ENCODE measurements around the gene GADD45B.
"Not testable (repeated sequence)": the region's sequence is repeated elsewhere in the genome, so short reads cannot be mapped to it uniquely, and the experiment has no call there.

Gene GADD45B

DNA sequence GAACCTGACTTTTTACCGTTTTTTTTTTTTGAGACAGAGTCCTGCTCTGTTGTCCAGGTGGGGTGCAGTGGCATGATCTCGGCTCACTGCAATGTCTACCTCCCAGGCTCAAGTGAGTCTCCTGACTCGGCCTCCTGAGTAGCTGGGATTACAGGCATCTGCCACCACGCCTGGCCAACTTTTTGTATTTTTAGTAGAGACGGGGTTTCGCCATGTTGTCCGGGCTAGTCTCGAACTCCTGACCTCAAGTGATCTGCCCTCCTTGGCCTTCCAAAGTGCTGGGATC is 6.1 kb upstream of the GADD45B start:
- not testable (repeated sequence) for DNase-seq

DNA sequence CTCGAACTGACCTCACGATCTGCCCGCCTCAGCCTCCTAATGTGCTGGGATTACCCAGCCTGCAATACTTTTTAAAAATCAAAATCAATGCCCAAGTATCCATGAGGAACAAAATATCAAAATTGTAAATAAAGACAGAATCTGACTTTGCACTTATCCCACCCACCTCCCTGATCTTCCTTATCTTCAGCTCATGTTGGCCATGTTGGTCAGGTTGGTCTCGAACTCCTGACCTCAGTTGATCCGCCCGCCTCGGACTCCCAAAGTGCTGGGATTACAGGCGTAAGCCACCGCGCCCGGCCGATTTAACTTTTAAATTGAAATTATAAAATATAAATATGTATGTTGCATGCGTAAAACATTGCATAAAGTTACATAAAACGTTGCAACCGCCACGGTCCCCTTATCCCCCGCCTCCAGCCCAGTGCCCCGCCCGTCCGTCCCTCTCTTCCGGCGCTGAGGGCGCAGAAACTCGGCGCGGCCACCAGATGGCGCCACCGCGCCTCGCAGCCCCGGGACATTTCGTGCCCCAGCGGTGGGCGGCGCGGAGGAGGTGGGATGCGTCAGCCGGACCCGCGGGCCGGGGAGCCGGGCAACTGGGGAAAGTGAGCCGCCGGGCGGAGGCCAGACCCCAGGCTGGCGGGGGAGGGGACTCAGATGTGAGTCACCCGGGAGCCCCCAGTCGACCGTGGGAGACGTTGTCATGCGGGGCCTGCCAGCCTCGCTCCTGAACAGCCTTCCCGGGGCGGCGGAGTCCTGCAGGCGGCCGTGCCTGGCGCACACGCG is 1.5 kb upstream of the GADD45B start:
- peak; percentile 69 for DNase-seq

- peak; percentile 70 for DNase-seq
Observed at GRCh38 chr19:2475018-2475701, 767 bp upstream of the GADD45B start.

DNA sequence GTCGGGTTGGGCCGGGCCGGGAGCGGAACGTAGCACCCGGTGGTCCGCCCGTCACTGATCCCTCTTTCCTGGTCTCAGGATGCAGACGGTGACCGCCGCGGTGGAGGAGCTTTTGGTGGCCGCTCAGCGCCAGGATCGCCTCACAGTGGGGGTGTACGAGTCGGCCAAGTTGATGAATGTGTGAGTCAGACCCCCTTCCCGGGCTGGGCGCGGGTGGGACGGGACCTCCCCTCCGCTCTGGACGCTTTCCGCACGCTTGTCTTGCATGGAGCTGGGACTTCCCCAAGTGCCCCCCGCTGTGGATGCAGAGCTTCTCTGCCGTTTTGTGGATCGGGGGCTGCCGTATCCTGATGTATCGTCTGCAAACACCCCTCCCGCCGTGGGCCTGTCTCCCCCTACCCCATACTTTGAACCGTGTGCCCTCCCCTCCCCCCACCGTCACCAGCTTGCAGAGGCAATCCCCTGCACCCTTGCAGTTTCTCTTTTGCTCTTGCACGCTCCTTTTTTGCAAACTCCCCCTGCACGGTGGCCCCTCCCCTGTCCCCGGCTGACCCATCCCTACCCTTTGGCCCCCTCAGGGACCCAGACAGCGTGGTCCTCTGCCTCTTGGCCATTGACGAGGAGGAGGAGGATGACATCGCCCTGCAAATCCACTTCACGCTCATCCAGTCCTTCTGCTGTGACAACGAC is 669 bp downstream of the GADD45B start:
- DNase-seq, result no peak

GRCh38 chr19:2477141-2477710 is 1.3 kb downstream of the GADD45B start:
- DNase-seq, result no peak

DNA sequence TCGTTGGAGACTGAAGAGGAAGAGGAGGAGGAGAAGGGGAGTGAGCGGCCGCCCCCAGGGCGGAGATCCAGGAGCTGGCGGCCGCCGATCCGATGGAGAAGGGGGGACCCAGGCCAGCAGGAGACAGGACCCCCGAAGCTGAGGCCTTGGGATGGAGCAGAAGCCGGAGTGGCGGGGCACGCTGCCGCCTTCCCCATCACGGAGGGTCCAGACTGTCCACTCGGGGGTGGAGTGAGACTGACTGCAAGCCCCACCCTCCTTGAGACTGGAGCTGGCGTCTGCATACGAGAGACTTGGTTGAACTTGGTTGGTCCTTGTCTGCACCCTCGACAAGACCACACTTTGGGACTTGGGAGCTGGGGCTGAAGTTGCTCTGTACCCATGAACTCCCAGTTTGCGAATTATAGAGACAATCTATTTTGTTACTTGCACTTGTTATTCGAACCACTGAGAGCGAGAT is 1.8 kb downstream of the GADD45B start:
- no peak for DNase-seq

- peak; percentile 40 for DNase-seq
Observed at GRCh38 chr19:2478278-2478755, 2.4 kb downstream of the GADD45B start.

GRCh38 chr19:2478756-2479555 is 3.0 kb downstream of the GADD45B start:
- no peak for DNase-seq

DNA sequence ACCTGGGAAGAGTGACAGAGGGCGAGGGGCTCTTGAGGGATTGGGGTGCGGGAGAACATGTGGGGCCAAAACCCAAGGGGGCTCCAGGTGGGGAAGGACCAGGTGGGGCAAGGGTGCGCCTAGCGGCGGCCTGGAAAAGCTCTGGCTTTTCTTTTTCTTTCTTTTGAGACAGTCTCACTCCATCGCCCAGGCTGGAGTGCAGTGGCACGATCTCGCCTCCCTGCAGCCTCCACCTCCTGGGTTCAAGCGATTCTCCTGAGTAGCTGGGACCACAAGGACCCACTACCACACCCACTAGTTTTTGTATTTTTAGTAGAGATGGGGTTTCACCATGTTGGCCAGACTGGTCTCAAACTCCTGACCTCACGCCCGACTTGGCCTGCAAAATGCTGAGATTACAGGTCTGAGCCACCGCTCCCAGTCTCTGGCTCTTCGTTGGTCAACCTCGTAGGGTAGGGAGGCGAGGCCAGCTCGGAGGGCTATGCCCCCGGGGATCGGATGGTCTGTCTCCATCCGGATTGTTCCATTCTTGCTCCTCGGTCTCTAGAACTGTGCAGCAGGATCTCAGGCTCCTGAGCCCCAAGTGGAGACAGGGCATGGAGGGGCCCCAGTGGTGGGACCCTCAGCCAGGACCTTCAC is 3.7 kb downstream of the GADD45B start:
- DNase-seq, result no peak

- no peak for DNase-seq
Observed at GRCh38 chr19:2481466-2481865, 5.5 kb downstream of the GADD45B start.

DNA sequence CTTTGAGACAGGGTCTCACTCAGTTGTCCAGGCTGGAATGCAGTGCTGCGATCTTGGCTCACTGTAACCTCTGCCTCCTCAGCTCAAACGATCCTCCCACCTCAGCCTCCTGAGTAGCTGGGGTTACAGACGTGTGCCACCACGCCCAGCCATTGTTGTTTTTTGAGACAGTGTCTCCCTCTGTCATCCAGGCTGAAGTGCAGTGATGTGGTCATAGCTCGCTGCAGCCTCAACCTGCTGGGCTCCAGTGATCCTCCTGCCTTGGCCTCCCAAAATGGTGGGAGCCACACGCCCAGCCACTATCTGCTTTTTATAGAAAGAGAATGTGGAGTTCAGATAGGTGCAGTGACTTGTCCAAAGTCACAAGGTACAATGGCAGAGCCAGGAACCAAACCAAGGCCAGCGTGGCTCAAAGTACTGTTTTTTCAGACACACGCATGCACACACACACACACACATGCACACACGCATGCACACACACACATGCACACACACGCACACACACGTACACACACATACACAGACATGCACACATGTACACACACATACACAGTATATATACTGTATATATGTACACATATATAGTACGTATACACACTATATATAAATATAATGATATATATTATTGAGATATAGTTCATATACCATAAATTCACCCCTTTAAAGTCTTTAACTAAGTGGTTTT is 6.6 kb downstream of the GADD45B start:
- no peak for DNase-seq

DNA sequence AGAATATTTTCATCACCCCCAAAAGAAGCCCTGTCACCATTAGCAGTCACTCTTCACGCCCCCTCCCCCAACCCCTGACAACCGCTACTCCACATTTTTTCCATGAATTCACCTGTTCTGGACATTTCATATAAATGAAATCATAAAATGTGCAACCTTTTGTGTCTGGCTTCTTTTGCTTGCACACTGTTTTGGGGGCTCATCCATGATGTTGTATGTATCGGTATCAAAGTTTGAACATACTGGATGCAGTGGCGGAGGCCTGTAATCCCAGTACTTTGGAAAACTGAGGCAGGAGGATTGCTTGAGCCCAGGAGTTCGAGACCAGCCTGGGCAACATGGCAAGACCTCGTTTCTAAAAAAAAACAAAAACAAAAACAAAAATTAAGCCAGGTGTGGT is 7.2 kb downstream of the GADD45B start:
- no peak for DNase-seq

GRCh38 chr19:2483484-2484151 is 7.7 kb downstream of the GADD45B start:
- no peak for DNase-seq

GRCh38 chr19:2484178-2484937 is 8.4 kb downstream of the GADD45B start:
- no peak for DNase-seq

GRCh38 chr19:2485428-2485827 is 9.5 kb downstream of the GADD45B start:
- DNase-seq, result no peak

- no peak for DNase-seq
Observed at GRCh38 chr19:2487090-2487489, 11.2 kb downstream of the GADD45B start.

DNA sequence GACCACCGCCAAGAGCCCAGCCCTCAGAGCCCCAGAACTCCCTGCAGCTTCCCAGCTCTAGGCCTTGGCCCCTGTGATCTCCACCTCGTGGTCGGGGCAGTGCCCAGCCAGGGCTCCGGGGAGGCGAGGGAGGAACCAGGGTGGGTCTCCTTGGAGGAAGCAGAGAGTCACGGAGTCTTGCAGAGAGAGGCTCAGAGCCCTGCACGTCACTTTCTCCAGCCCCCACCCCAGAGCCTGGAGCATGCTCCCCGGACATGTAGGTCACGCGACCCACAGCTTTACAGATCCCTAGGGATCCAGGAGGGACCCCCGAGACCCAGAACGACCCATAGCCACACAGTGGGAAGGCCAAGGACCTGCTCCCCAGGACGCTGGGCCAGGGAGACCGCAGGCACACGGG is 11.9 kb downstream of the GADD45B start:
- no peak for DNase-seq

DNA sequence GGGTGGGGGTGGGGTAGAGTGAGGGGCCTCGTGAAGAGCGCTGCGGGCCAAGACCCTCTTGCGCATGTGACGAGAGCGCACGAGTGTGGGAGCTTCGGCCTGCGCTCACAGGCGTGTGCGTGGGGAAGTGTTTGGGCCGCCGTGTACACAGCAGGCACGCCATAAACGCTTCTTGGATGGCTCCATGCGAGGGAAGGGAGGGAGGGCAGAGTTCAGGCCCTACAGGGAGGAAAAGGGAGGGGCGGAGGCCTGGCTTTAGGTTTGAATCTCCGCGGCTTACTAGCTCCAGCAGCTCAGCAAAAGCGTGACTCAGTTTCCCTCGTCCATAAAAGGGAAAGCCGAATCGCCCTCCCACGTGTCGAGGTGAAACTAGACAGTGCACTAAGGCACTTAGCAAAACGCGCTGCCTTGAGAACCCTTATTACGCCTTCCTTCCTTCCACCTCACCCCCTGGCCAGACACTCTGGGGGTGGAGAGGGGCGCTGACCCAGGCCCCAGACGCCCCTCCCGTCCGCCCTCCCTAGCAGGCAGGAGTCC is 12.5 kb downstream of the GADD45B start:
- no peak for DNase-seq

DNA sequence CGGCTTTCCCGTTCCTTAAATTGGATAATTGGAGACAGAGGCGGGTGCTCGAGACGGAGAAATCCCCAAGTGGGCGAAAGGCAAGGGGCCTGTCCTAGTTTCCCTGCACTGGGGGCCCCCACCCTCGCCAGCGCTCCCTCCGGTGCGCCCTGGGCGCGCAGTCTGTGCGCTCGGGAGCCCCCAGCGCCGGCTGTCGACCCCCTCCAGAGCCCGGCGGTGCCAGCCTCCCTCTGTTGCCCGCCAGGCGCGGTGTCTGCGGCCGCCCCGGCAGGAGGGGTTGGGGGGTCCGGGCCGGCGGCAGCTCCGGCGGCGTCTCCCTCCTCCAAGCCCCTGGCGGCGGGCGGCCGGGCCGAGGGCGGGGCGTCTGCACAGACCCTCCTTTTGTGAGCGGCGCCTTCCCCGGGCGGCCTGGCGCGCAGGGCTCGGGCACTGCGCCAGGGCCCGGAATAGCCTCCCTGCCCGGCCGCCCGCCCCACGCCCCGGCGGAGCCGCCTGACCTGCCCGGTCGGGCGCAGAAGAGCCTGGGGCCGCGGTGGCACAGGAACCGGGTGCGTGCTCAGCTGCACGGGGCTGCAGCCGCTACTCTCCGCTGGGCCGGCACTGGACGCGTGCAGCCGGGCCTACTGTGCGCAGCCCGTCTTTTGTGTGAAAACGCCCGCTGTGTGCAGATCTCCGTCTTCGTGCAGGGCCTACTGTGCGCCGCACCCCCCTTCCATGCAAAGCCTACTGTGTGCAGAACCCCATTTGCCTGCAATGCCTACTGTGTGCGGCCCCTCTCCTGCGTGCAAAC is 13.2 kb downstream of the GADD45B start:
- no peak for DNase-seq

Measured in KG1 (cell line).